HG02763 (cell line): ENCODE data around the gene CHST12.
"Not testable (repeated sequence)": the region's sequence is repeated elsewhere in the genome, so short reads cannot be mapped to it uniquely, and the experiment has no call there.

Experiments used
- ATAC-seq: cut with Tn5 transposase; IDR thresholded peaks from one replicate; pipeline ENCODE4 v1.9.1; 2021; ENCODE audit warnings: mild to moderate bottlenecking, moderate library complexity; ENCODE audit not compliant: unreplicated experiment

CHST12 gene

GRCh38 chr7:2402687-2403013, 761 bp upstream of the CHST12 start:
- no peak for ATAC-seq

GRCh38 chr7:2403718-2404648, 572 bp downstream of the CHST12 start:
- ATAC-seq, result peak; percentile 11

DNA sequence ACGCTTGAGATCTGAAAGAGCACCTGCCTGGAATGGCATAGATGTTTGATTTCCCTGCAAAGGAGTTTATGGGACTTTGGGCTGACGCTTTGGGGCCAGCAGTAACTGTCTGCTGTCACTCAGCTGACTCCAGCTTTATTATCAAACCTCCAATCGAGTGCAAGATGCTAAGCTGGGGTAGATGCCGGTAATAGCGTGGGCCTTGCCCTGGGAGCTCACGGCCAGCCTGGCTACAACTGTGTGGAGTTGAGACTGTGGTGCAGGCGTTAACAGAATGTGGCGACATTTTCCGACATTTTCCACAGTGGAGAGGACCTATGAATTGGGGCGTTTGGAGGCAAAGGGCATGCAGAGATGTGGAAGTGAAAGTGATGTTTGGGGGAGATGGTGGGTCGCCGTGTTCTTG, 1.3 kb downstream of the CHST12 start:
- no peak for ATAC-seq

DNA sequence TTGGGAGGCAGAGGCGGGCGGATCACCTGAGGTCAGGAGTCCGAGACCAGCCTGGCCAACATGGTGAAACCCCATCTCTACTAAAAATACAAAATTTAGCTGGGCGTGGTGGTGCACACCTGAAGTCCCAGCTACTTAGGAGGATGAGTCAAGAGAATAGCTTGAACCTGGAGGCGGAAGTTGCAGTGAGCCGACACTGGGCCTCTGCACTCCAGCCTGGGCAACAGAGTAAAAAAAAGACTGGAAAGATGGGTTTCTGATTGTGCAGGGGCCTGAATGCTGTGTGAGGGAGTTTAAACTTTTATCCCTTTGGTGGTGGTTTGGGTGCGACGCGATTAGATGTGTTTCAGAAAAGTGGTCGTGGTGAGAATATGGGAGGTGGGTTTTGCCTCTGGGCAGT, 1.8 kb downstream of the CHST12 start:
- no peak for ATAC-seq

DNA sequence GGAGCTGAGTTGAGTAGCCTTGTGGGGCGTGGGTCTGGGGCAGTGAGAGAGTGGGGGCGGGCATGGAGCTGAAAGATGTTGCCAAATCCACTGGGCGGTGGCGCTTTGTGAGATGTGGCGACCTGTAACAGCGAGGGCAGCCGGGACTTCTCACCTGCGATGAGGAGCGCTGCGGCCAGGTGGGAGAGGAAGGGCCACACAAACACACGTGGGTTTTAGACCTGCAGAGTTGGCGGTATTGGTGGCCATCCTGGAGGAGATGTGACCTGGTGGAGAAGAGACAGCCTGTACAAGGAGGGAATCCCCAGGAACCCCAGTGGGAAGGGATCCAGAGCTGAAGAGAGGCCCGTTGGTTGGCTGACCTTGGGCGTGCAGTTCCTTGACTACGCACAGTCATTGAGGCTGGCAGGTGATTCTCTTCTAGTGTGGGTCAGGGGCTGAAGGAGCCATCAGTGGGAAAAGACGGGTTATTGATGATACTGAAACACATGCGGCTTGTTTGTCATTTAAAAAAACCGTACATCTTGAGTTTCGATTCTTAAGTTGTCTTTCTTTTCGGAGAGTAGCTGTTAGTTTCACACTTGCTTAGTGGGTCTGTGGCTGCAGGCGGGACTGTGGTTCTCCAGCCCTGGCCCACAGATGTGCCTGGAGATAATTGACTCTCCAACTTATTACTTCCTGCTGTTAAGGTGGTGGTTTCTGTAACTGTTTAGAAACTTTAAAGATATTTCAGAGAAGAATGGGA, 2.4 kb downstream of the CHST12 start:
- no peak for ATAC-seq

- no peak for ATAC-seq
Observed at GRCh38 chr7:2409745-2410414, 6.5 kb downstream of the CHST12 start.

- ATAC-seq, result no peak
Observed at GRCh38 chr7:2411049-2411448, 7.6 kb downstream of the CHST12 start.

- ATAC-seq, result no peak
Observed at GRCh38 chr7:2411815-2412586, 8.6 kb downstream of the CHST12 start.

- no peak for ATAC-seq
Observed at GRCh38 chr7:2412587-2413201, 9.3 kb downstream of the CHST12 start.

DNA sequence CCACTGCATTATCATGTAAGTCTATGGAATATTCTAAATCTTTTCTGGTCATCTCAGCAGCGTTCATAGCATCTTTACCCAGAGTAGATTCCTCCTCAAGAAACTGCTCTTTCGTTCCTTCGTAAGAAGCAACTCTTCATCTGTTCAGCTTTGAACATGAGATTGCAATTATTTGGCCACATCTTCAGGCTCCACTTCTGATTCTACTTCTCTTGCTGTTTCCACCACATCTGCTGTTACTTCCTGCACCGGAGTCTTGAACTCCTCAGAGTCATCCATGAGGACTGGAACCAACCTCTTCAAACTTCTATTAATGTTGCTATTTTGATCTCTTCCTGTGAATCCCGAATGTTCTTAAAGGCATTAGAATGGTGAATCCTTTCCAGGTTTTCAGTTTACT, 12.7 kb downstream of the CHST12 start:
- ATAC-seq, result no peak

- ATAC-seq, result no peak
Observed at GRCh38 chr7:2416650-2417049, 13.2 kb downstream of the CHST12 start.

GRCh38 chr7:2417178-2417577, 13.8 kb downstream of the CHST12 start:
- not testable (repeated sequence) for ATAC-seq

DNA sequence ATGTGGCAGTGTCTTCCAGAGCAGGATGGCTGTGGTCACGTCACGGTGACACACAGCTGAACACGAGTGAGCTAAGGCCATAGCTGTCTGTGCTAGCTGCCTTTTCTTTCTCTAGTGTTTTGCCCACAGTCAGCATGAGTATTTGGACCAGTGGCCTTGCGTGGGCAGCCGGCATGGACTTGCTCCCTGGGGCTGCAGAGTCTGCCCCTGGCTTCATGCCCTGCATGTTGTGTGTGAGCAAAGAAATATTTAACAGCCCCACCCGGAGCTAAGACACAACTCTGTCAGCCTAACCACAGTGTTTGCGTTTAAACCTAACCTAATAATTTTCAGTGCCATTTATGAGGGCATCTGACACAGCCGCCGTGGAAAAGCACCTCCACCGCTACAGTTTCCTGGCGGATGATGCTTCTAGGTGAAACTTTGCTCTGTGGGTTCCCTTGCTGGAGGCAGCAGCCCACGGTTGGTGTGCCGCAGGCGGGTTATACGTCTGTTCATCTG, 14.6 kb downstream of the CHST12 start:
- no peak for ATAC-seq

DNA sequence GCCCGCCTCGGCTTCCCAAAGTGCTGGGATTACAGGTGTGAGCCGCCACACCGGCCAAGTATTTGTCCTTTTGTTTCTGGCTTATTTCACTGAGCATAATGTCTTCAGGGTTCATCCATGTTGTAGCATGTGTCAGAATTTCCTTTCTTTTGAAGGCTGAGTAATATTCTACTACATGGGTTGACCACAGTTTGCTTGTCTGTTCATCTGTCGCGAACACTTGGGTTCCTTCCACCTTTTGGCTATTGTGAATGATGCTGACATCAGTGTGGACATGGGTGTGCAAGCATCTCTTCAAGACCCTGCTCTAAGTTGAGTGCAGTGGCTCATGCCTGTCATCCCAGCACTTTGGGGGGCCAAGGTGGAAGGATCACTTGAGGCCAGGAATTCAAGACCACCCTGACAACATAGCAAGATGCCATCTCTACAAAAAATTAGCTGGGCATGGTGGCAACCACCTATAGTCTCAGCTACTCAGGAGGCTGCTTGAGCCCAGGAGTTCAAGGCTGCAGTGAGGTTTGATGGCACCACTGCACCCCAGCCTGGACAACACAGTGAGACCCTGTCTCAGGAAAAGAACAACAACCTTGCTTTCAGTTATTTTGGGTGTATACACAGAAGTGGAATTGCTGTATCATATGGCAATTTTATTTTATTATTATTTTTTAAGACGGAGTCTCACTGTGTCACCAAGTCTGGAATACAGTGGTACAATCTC, 17.0 kb downstream of the CHST12 start:
- ATAC-seq, result no peak

GRCh38 chr7:2421943-2422310, 18.5 kb downstream of the CHST12 start:
- no peak for ATAC-seq

DNA sequence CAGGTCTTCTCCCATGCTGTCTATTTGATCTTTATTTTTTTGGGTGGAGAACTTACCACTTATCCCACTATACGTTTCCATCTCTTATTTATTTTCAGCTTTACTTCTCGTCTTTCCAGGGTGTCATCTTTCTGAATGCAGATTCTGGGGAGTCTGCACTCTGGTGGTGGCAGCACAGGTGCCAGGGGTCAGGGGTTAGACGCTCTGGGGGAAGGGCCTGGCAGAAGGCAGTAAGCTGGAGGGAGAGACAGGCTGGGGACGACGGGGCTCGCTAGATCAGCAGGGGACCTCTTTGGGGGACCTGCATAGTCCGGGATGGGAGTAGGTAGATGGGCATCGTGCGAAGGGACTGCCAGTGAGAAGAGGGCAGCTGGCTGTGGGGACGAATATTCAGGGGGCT, 22.3 kb downstream of the CHST12 start:
- ATAC-seq, result no peak

DNA sequence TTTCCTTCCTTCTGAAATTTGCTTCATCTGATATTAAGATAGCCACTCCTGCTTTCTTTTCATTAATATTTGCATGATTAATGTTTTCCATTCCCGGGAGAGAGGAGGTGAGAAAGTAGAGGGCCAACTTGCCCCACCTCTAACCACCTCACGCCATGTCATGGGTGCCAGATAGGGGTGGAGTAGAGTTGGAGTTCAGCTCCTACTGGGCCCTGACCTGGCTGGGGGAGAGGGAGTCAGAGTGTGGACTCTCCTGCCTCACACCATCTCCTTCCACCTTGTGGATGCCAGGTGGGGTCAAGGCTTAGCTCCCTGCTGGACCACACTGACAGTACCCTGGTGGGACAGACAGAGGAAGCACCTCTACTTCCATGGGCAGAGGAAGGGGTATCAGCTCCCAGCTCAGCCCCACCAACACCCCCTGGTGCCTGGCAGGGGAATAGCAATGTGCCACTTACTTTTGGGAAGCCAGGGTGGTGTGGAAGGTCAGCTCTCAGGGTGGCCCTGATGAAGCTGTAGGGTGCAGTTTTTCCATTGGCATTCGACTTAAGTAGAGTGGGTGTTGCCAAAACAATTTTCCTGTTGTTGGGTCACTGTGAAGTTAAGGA, 28.0 kb downstream of the CHST12 start:
- no peak for ATAC-seq

- no peak for ATAC-seq
Observed at GRCh38 chr7:2432910-2433712, 29.7 kb downstream of the CHST12 start.
